Liver (tissue), 9 donors: Measurements from ENCODE around the gene CDH4. TPM values are rescaled to one million over a fixed set of nuclear protein-coding genes. Genes with fewer than 3 reads are reported as not detected.

ENCODE experiments used
- DNase-seq: peaks from one replicate; pipeline ENCODE4 v3.0.0-alpha.2; 2017; ENCODE audit warnings: low spot score
- H3K27ac ChIP-seq, 2 donors: one replicate each; pipeline ENCODE4 v1.7.0; 2013; ENCODE audit warnings: inconsistent platforms in 2 of 2, low read length in 2 of 2, control low read depth in 1 of 2, low read depth in 1 of 2, mild to moderate bottlenecking in 1 of 2
- H3K27me3 ChIP-seq, 4 donors: one replicate each; pipeline versions ENCODE4 v1.6.1 to v1.7.0; 2013; ENCODE audit warnings: low read length in 3 of 4, inconsistent platforms in 1 of 4, mild to moderate bottlenecking in 1 of 4, moderate library complexity in 1 of 4; ENCODE audit not compliant: control insufficient read depth in 4 of 4, insufficient read depth in 4 of 4
- H3K36me3 ChIP-seq, 4 donors: one replicate each; pipeline versions ENCODE4 v1.6.1 to v1.7.0; 2013; ENCODE audit warnings: low read length in 3 of 4, mild to moderate bottlenecking in 3 of 4, low read depth in 1 of 4, moderate library complexity in 1 of 4; ENCODE audit not compliant: control insufficient read depth in 4 of 4, insufficient read depth in 3 of 4
- H3K4me1 ChIP-seq, 4 donors: one replicate each; pipeline versions ENCODE4 v1.6.1 to v1.7.0; 2013; ENCODE audit warnings: low read length in 3 of 4, mild to moderate bottlenecking in 3 of 4, moderate library complexity in 1 of 4; ENCODE audit not compliant: control insufficient read depth in 4 of 4, insufficient read depth in 4 of 4
- H3K4me3 ChIP-seq, 3 donors: one replicate each; pipeline versions ENCODE4 v1.6.1 to v1.7.0; 2013; ENCODE audit warnings: low read length in 3 of 3, control low read depth in 1 of 3, low read depth in 1 of 3, mild to moderate bottlenecking in 1 of 3
- H3K9ac ChIP-seq, 2 donors: one replicate each; pipeline ENCODE4 v1.7.0; 2013; ENCODE audit warnings: low read length in 2 of 2, mild to moderate bottlenecking in 2 of 2, moderate library complexity in 2 of 2, control low read depth in 1 of 2, low read depth in 1 of 2
- H3K9me3 ChIP-seq, 4 donors: one replicate each; pipeline versions ENCODE4 v1.6.1 to v1.7.0; 2013; ENCODE audit warnings: low read length in 3 of 4; ENCODE audit not compliant: control insufficient read depth in 4 of 4
- EGR1 ChIP-seq, 2 donors: IDR thresholded peaks; 2 replicates each; pipeline ENCODE4 v1.6.1; 2016 to 2018; ENCODE audit warnings: antibody characterized with exemption in 2 of 2, low read depth in 2 of 2
- FOXA1 ChIP-seq: IDR thresholded peaks from 2 replicates; pipeline ENCODE4 v1.6.1; 2016; ENCODE audit warnings: antibody characterized with exemption
- FOXA2 ChIP-seq: IDR thresholded peaks from 2 replicates; pipeline ENCODE4 v1.6.1; 2016; ENCODE audit warnings: antibody characterized with exemption
- GABPA ChIP-seq, 2 donors: IDR thresholded peaks in 1 of 2; conservative IDR thresholded peaks in 1 of 2; 2 replicates each; pipeline ENCODE4 v1.6.1; 2016; ENCODE audit warnings: antibody characterized with exemption in 2 of 2, mild to moderate bottlenecking in 1 of 2, moderate library complexity in 1 of 2
- HNF4G ChIP-seq: IDR thresholded peaks from 2 replicates; pipeline ENCODE4 v1.6.1; 2016; ENCODE audit warnings: antibody characterized with exemption
- JUND ChIP-seq, 2 donors: IDR thresholded peaks; 2 replicates each; pipeline ENCODE4 v1.6.1; 2016; ENCODE audit warnings: antibody characterized with exemption in 2 of 2
- NR2F2 ChIP-seq: IDR thresholded peaks from 2 replicates; pipeline ENCODE4 v1.6.1; 2016; ENCODE audit warnings: antibody characterized with exemption
- RAD21 ChIP-seq, 2 donors: IDR thresholded peaks; 2 replicates each; pipeline ENCODE4 v1.6.1; 2016; ENCODE audit warnings: antibody characterized with exemption in 2 of 2, mild to moderate bottlenecking in 2 of 2
- REST ChIP-seq: IDR thresholded peaks from 2 replicates; pipeline ENCODE4 v1.6.1; 2016; ENCODE audit warnings: antibody characterized with exemption, mild to moderate bottlenecking
- RXRA ChIP-seq, 2 donors: IDR thresholded peaks; 2 replicates each; pipeline ENCODE4 v1.6.1; 2017 to 2018; ENCODE audit warnings: antibody characterized with exemption in 2 of 2, mild to moderate bottlenecking in 1 of 2
- SP1 ChIP-seq: IDR thresholded peaks from 2 replicates; pipeline ENCODE4 v1.6.1; 2018; ENCODE audit warnings: antibody characterized with exemption, mild to moderate bottlenecking
- TAF1 ChIP-seq: conservative IDR thresholded peaks from 2 replicates; pipeline ENCODE4 v1.6.1; 2016; ENCODE audit warnings: antibody characterized with exemption, mild to moderate bottlenecking
- YY1 ChIP-seq: IDR thresholded peaks from 2 replicates; pipeline ENCODE4 v1.6.1; 2016; ENCODE audit warnings: antibody characterized with exemption, mild to moderate bottlenecking
- ZBTB33 ChIP-seq: IDR thresholded peaks from 2 replicates; pipeline ENCODE4 v1.6.1; 2016; ENCODE audit warnings: antibody characterized with exemption
- WGBS: extraction: QIAGEN DNeasy Blood & Tissue Kit; methylation state at CpG from one replicate; pipeline ENCODE4 v1.1.7; 2013; 5-methylcytosine and 5-hydroxymethylcytosine counted together
- polyA plus RNA-seq, 2 donors: library from polyadenylated mRNA; stranded (reverse) in 1 of 2; unstranded in 1 of 2; fragments of 200-250 nt in 1 of 2; fragments of >200 nt in 1 of 2; fragmentation: Nextera tagmentation in 1 of 2; extraction: Ambion mirVana in 1 of 2; gene quantifications; one replicate each; pipeline versions ENCODE4 v1.2.1 to v1.2.3, GENCODE V29; 2013 to 2015
- total RNA-seq, 2 donors: library from RNA; depleted of rRNA; stranded (reverse); fragments of >200 nt; gene quantifications; one replicate each; pipeline ENCODE4 v1.2.3, GENCODE V29; 2014
- TF ChIP-seq, protein P1 (sequence below): IDR thresholded peaks from 2 replicates; pipeline ENCODE4 v1.6.1; 2016; ENCODE audit warnings: antibody characterized with exemption
- TF ChIP-seq, protein P2 (sequence below): IDR thresholded peaks from 2 replicates; pipeline ENCODE4 v1.6.1; 2016; ENCODE audit warnings: antibody characterized with exemption
- TF ChIP-seq, protein P3 (sequence below): fragments of 150-350 bp; IDR thresholded peaks from 2 replicates; pipeline ENCODE4 v1.5.1; 2017; ENCODE audit warnings: improper control_type of control experiment, low read depth, low read length; ENCODE audit not compliant: missing input control
- donor health status: healthy.
- donor health status: healthy.
- donor health status: healthy.
- donor health status: healthy.
- donor health status: healthy.

Gene CDH4
- total and polyA plus RNA-seq, 4 donors = 0.03 to 0.25 (median 0.19) TPM; not detected in 1

DNA sequence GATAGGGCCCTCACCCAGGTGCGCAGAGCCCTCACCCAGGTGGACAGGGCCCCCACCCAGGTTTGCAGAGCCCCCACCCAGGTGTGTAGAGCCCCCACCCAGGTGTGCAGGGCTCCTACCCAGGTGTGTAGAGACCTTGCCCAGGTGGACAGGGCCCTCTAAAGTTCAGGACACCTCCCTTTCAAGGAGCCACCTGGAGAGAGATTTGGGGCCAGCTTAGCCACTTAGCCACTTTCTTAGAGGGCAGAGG is 533.4 kb downstream of the CDH4 start:
- no peak overlapping the region for H3K27ac ChIP-seq
- peaks cover 0 to 4% (median 3%) of the 10 kb centered on the region in 4 donors for H3K9me3 ChIP-seq
- no peak overlapping the region for H3K9ac ChIP-seq
- no peak for DNase-seq
- TF ChIP-seq RXRA (IDR thresholded peaks at IDR 0.05) (no peak), ZBTB33 (no peak), HNF4G (no peak), RAD21 (IDR thresholded peaks at IDR 0.05) (no peak), GABPA (IDR thresholded peaks at IDR 0.05 in 1 of 2, conservative IDR thresholded peaks at IDR 0.05 in 1 of 2) (no peak), SP1 (no peak), NR2F2 (no peak), EGR1 (IDR thresholded peaks at IDR 0.05; ENCODE audit: low read depth in 2 of 2) (no peak), TAF1 (no peak), REST (no peak), FOXA1 (no peak), YY1 (no peak)
- TF ChIP-seq, protein P1, sequence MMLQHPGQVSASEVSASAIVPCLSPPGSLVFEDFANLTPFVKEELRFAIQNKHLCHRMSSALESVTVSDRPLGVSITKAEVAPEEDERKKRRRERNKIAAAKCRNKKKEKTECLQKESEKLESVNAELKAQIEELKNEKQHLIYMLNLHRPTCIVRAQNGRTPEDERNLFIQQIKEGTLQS = no peak
- TF ChIP-seq, protein P2, sequence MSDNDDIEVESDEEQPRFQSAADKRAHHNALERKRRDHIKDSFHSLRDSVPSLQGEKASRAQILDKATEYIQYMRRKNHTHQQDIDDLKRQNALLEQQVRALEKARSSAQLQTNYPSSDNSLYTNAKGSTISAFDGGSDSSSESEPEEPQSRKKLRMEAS = no peak
- TF ChIP-seq, protein P3, sequence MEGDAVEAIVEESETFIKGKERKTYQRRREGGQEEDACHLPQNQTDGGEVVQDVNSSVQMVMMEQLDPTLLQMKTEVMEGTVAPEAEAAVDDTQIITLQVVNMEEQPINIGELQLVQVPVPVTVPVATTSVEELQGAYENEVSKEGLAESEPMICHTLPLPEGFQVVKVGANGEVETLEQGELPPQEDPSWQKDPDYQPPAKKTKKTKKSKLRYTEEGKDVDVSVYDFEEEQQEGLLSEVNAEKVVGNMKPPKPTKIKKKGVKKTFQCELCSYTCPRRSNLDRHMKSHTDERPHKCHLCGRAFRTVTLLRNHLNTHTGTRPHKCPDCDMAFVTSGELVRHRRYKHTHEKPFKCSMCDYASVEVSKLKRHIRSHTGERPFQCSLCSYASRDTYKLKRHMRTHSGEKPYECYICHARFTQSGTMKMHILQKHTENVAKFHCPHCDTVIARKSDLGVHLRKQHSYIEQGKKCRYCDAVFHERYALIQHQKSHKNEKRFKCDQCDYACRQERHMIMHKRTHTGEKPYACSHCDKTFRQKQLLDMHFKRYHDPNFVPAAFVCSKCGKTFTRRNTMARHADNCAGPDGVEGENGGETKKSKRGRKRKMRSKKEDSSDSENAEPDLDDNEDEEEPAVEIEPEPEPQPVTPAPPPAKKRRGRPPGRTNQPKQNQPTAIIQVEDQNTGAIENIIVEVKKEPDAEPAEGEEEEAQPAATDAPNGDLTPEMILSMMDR = no peak
- H3K27me3 ChIP-seq = peaks cover 0 to 6% (median 0%) of the 10 kb centered on the region in 4 donors
- no peaks in the 10 kb centered on the region for H3K4me1 ChIP-seq
- H3K36me3 ChIP-seq = no peaks in the 10 kb centered on the region
- H3K4me3 ChIP-seq = no peak overlapping the region
- WGBS = 92% methylated on average over 1 of the region's 1 CpG

DNA sequence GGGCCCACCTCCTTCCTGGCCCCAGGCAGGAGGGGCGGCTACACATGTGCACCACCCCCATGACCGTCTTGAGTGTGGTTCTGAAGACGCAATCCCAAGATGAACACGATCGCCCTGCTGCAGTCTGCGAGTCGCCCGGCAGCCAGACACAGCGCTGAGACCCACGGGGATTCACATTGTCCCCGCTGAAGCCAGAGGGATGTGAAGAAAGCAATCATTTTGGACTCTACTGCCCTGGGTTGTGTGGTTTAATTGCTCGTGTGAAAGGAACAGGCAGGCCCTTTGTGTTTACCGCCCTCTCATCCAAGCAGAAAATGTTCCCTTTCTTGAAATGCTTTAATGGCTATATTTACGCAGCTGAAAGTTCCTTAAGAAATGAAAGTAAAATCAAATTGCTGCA is 534.2 kb downstream of the CDH4 start:
- TF ChIP-seq NR2F2 = no peak
- TF ChIP-seq, protein P1 = no peak
- TF ChIP-seq RXRA (IDR thresholded peaks at IDR 0.05) = no peak
- no peak for TF ChIP-seq YY1
- TF ChIP-seq JUND (IDR thresholded peaks at IDR 0.05) = no peak
- no peak for TF ChIP-seq HNF4G
- no peak for TF ChIP-seq FOXA1
- no peak for TF ChIP-seq RAD21 (IDR thresholded peaks at IDR 0.05)
- no peak for TF ChIP-seq TAF1
- no peak for TF ChIP-seq FOXA2
- TF ChIP-seq REST = no peak
- TF ChIP-seq, protein P3 = no peak
- TF ChIP-seq GABPA (IDR thresholded peaks at IDR 0.05 in 1 of 2, conservative IDR thresholded peaks at IDR 0.05 in 1 of 2) = no peak
- TF ChIP-seq SP1 = no peak
- no peaks in the 10 kb centered on the region for H3K36me3 ChIP-seq
- peaks cover 0 to 6% (median 0%) of the 10 kb centered on the region in 4 donors for H3K27me3 ChIP-seq
- no peak overlapping the region for H3K27ac ChIP-seq
- H3K4me3 ChIP-seq = no peak overlapping the region
- peaks cover 0 to 4% (median 3%) of the 10 kb centered on the region in 4 donors for H3K9me3 ChIP-seq
- no peaks in the 10 kb centered on the region for H3K4me1 ChIP-seq
- H3K9ac ChIP-seq = no peak overlapping the region
- WGBS = 84% methylated on average over 14 of the region's 14 CpGs
- no peak for DNase-seq
